ENCODE measurements around the gene TMEM63C. TPM values are rescaled to one million over a fixed set of nuclear protein-coding genes. Genes with fewer than 3 reads are reported as not detected.
A peak's percentile ranks its signal among the peaks of the same experiment; 100 is the strongest.

The TMEM63C gene
- total RNA-seq, 1 donor from 2014 or later = 0.63 TPM

- no peak for TF ChIP-seq CTCF (IDR thresholded peaks at IDR 0.05; ENCODE audit: borderline replicate concordance)
- Histone ChIP-seq H3K4me3 (no peak overlapping the region), H3K27ac (replicated peaks) (no peak overlapping the region), H3K27me3 (ENCODE audit: low read depth) (peaks cover 50% of the 10 kb centered on the region), H3K36me3 (no peaks in the 10 kb centered on the region), H3K9me3 (replicated peaks) (no peaks in the 10 kb centered on the region), H3K4me1 (no peaks in the 10 kb centered on the region)
- DNase-seq = no peak
- intact Hi-C loops (cut with micrococcal nuclease) = no loop called here
Observed at GRCh38 chr14:77212097-77212870, 30.7 kb downstream of the TMEM63C start.

GRCh38 chr14:77212943-77213678 lies 31.5 kb downstream of the TMEM63C start:
- H3K27me3 ChIP-seq (ENCODE audit: low read depth) = peaks cover 50% of the 10 kb centered on the region
- intact Hi-C loops (cut with micrococcal nuclease) = no loop called here
- TF ChIP-seq CTCF (IDR thresholded peaks at IDR 0.05; ENCODE audit: borderline replicate concordance) = peak; percentile 59
- no peaks in the 10 kb centered on the region for H3K9me3 ChIP-seq (replicated peaks)
- no peaks in the 10 kb centered on the region for H3K36me3 ChIP-seq
- H3K4me3 ChIP-seq = no peak overlapping the region
- H3K27ac ChIP-seq (replicated peaks) = no peak overlapping the region
- H3K4me1 ChIP-seq = no peaks in the 10 kb centered on the region
- DNase-seq = no peak

- Histone ChIP-seq H3K36me3 (no peaks in the 10 kb centered on the region), H3K9me3 (replicated peaks) (no peaks in the 10 kb centered on the region), H3K4me3 (no peak overlapping the region), H3K27me3 (ENCODE audit: low read depth) (peaks cover 54% of the 10 kb centered on the region), H3K4me1 (no peaks in the 10 kb centered on the region), H3K27ac (replicated peaks) (no peak overlapping the region)
- intact Hi-C loops (cut with micrococcal nuclease) = no loop called here
- no peak for TF ChIP-seq CTCF (IDR thresholded peaks at IDR 0.05; ENCODE audit: borderline replicate concordance)
- no peak for DNase-seq
Observed at GRCh38 chr14:77213679-77214016, 32.0 kb downstream of the TMEM63C start.

GRCh38 chr14:77214216-77214615 lies 32.6 kb downstream of the TMEM63C start:
- no peak overlapping the region for H3K27ac ChIP-seq (replicated peaks)
- H3K4me3 ChIP-seq = no peak overlapping the region
- H3K4me1 ChIP-seq = no peaks in the 10 kb centered on the region
- peaks cover 59% of the 10 kb centered on the region for H3K27me3 ChIP-seq (ENCODE audit: low read depth)
- H3K36me3 ChIP-seq = no peaks in the 10 kb centered on the region
- no peak for DNase-seq
- TF ChIP-seq CTCF (IDR thresholded peaks at IDR 0.05; ENCODE audit: borderline replicate concordance) = no peak
- intact Hi-C loops (cut with micrococcal nuclease) = no loop called here
- no peaks in the 10 kb centered on the region for H3K9me3 ChIP-seq (replicated peaks)

GRCh38 chr14:77217551-77217950 lies 36.0 kb downstream of the TMEM63C start:
- H3K9me3 ChIP-seq (replicated peaks) = no peaks in the 10 kb centered on the region
- peaks cover 12% of the 10 kb centered on the region for H3K4me1 ChIP-seq
- TF ChIP-seq CTCF (IDR thresholded peaks at IDR 0.05; ENCODE audit: borderline replicate concordance) = no peak
- H3K27ac ChIP-seq (replicated peaks) = no peak overlapping the region
- intact Hi-C loops (cut with micrococcal nuclease) = no loop called here
- H3K36me3 ChIP-seq = no peaks in the 10 kb centered on the region
- H3K4me3 ChIP-seq = no peak overlapping the region
- H3K27me3 ChIP-seq (ENCODE audit: low read depth) = peaks cover 64% of the 10 kb centered on the region
- DNase-seq = no peak
